NCI-H146 (cell line): Measurements from ENCODE around the gene DLL3.

Experiments used
- DNase-seq: peaks from one replicate; lab custom pipeline; 2025; lab: John Stamatoyannopoulos, UW

Gene DLL3

GRCh38 chr19:39517432-39517831 lies 18.7 kb downstream of the DLL3 start:
- no peak for DNase-seq

GRCh38 chr19:39518458-39518857 lies 19.7 kb downstream of the DLL3 start:
- DNase-seq = no peak

DNA sequence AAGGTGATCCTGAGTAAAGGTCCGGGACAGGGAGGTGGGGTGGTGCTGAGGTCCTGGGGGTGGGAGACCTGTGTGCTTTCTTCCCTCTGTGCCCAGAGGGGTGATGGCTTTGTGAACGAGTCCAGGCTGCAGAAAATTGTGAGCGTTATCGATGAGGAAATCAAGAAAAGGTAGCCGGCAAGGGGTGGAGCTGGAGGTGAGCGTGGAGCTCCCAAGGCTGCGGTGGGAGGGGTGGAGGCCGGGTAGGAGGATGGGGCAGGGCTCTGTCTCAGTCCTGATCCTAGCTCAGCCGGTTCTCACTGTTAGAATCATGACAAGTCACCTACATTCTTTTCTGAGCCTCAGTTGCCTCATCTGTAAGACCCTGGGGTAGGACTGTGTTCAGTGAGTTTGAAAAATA lies 20.2 kb downstream of the DLL3 start:
- no peak for DNase-seq

DNA sequence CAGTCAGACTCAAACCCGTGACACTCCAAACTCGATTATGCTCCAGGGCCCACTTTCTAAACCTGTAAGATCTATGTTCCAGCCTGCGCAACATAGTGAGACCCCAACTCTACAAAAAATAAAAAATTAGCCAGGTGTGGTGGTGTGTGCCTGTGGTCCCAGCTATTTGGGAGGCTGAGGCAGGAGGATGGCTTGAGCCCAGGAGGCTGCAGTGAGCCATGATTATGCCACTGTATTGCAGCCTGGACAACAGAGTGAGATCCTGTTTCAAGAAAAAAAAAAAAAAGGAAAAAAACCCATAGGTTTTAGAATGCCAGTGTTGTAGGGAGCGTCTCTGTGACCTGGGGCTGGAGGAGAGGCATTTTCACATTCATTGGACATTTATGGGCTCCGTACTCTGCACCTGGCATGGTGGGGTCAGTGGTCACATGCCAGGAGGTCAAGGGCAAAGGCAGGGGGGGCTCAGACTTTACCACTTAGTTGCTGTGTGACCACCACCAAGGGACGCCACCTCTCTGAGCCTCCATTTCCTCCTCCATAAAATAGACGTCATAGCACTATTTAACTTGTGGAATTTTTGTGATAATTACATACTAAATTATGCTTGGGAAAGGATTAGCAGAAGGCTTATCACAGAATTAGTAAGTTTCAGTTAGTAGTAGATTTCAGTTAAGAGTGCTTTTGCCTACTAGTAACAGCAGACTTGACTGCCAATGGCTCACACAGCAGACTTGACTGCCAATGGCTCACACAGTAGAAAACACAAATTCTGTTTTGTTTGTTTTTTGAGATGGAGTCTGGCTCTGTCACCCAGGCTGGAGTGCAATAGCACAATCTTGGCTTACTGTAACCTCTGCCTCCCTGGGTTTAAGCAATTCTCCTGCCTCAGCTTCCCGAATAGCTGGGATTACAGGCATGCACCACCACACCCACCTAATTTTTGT lies 22.1 kb downstream of the DLL3 start:
- DNase-seq = no peak

DNA sequence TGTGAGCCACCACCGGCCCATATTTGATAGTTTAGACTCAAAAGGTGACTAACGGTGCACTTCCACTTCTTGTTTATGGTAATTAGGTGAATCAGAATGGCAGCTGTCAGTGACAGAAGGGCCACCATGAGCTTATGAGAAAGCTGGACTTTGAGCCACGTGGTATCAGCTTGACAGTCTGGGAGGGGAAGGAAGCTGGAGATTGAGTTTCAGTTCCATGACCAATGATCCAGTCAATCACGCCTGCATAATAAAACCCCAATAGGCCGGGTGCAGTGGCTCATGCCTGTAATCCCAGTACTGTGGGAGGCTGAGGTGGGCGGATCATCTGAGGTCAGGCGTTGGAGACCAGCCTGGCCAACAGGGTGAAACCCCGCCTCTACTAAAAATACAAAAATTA lies 25.7 kb downstream of the DLL3 start:
- no peak for DNase-seq

GRCh38 chr19:39525205-39525604 lies 26.5 kb downstream of the DLL3 start:
- DNase-seq = no peak

DNA sequence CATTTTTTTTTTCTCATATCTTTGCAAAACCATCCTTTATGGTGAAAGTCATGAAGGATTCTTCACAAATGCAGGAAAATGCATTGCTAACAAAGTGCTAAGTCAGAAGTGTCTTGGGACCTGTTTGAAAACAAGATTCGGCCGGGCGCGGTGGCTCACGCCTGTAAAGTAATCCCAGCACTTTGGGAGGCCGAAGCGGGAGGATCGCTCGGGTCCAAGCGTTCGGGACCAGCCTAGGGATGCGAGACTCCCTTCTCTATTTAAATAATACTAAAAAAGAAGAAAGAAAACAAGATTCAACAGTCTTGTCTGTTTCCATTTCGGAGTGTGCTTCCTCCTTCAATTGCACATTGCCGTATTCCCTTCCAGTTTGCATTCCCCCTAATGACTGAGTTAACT lies 33.1 kb downstream of the DLL3 start:
- no peak for DNase-seq

- peak; percentile 97 for DNase-seq
Measured at GRCh38 chr19:39532233-39533002, 33.7 kb downstream of the DLL3 start, which contains the start of gene EID2B. EID2B (minus strand) TSS chr19:39532852; CDS start chr19:39532802, 50 bp downstream.

- DNase-seq = no peak
Measured at GRCh38 chr19:39533003-39533512, 34.3 kb downstream of the DLL3 start.

DNA sequence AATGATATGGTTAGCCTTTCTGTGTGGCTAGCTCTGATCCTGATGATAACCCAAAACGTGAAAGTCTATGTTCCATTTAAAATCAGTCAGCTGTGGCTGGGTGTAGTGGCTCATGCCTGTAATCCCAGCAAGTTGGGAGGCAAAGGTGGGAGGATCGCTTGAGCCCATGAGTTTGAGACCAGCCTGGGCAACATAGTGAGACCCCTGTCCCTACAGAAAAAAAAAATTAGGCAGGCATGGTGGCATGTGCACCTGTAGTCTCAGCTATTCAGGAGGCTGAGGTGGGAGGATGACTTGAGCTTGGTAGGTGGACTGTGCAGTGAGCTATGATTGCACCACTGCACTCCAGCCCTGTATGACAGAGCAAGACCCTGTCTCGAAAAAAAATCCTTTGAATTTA lies 35.0 kb downstream of the DLL3 start:
- DNase-seq = no peak

- no peak for DNase-seq
Measured at GRCh38 chr19:39539165-39539517, 40.4 kb downstream of the DLL3 start.

GRCh38 chr19:39539518-39540332 lies 41.0 kb downstream of the DLL3 start, which contains the start of gene EID2:
EID2 (minus strand) TSS chr19:39540161; CDS start chr19:39540079, 82 bp downstream.
- peak; percentile 95 for DNase-seq

GRCh38 chr19:39540333-39540673 lies 41.6 kb downstream of the DLL3 start:
- no peak for DNase-seq

GRCh38 chr19:39542206-39542605 lies 43.5 kb downstream of the DLL3 start:
- peak; percentile 85 for DNase-seq

DNA sequence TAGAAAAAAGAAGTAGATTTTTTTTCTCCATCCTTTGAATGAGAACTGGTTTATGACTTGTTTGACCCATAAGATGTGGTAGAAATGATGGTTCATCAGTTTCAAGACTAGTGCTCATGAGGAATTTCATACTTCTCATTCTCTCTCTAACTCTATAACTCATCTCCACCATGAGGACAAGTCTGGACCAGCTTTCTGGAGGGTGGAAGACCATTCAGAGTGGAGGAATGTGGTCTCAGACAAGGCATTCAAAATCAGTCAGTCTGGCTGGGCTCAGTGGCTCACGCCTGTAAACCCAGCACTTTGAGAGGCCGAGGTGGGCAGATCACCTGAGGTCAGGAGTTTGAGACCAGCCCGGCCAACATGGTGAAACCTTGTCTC lies 44.7 kb downstream of the DLL3 start:
- no peak for DNase-seq

- no peak for DNase-seq
Measured at GRCh38 chr19:39544226-39544903, 45.6 kb downstream of the DLL3 start.

GRCh38 chr19:39544911-39545310 lies 46.2 kb downstream of the DLL3 start:
- no peak for DNase-seq

GRCh38 chr19:39546599-39546998 lies 47.9 kb downstream of the DLL3 start:
- peak; percentile 12 for DNase-seq

DNA sequence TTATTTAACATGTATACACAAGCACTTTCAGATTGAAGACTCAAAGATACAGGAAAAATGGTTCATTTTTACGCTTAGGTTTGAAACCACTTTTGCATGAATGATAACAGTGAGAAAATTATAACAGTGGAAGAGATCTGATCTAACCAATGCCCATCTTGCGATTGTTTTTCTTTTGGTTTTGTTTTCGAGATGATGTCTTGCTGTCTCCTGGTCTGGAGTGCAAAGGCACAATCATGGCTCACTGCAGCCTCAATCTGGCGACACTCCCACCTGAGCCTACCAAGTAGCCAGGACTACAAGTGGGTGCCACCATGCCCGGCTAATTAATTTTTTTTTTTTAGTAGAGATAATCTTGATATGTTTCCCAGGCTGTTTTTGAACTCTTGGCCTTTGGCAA lies 51.5 kb downstream of the DLL3 start:
- no peak for DNase-seq

GRCh38 chr19:39553082-39553652 lies 54.4 kb downstream of the DLL3 start:
- DNase-seq = peak; percentile 59

DNA sequence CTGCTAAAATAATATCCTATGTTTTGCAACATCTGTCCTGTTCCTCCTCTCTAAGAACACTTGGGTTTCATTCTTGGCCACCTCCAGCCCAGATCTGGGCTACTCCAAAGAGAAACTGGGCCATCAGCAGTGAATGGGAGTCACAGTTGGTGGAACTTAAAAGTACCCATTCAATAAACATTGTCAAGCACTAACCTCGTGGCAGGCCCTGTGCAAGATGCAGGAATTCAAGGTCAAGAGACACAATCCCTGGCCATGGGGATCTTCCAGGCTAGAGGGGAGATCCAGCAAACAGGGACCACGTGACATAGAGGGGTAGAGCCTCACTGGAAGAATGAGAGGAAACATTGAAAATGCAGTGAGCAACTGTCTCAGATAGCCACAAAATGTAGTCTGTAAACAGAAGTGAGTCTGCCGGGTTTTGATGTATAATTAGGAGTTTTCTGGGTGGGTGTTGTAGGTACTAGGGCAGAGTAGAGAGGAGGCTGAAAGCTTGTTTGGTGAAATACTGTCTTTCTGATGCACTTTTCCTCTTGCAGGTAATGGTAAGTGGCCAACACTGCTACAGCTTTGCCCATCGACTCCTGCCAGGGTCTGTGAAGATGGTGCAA lies 56.1 kb downstream of the DLL3 start:
- no peak for DNase-seq
